BLaER1 (cell line): ENCODE results near the gene C1orf159.
"Not testable (repeated sequence)": the region's sequence is repeated elsewhere in the genome, so short reads cannot be mapped to it uniquely, and the experiment has no call there.

Experiments
- H3K27ac ChIP-seq: shearing (Covaris generic); formaldehyde crosslinking; 2 replicates; pipeline ENCODE4 v1.8.1; 2022
- H3K27me3 ChIP-seq: shearing (Covaris generic); formaldehyde crosslinking; 2 replicates; pipeline ENCODE4 v1.8.1; 2022
- H3K36me3 ChIP-seq: shearing (Covaris generic); formaldehyde crosslinking; 2 replicates; pipeline ENCODE4 v1.8.1; 2022
- H3K4me1 ChIP-seq: shearing (Covaris generic); formaldehyde crosslinking; 2 replicates; pipeline ENCODE4 v1.8.1; 2022
- H3K4me2 ChIP-seq: shearing (Covaris generic); formaldehyde crosslinking; 2 replicates; pipeline ENCODE4 v1.8.1; 2022
- H3K4me3 ChIP-seq: shearing (Covaris generic); formaldehyde crosslinking; 2 replicates; pipeline ENCODE4 v1.8.1; 2022
- H3K9ac ChIP-seq: shearing (Covaris generic); formaldehyde crosslinking; 2 replicates; pipeline ENCODE4 v1.8.1; 2022
- H3K9me3 ChIP-seq: shearing (Covaris generic); formaldehyde crosslinking; 2 replicates; pipeline ENCODE4 v1.8.1; 2022
- H4K20me1 ChIP-seq: shearing (Covaris generic); formaldehyde crosslinking; 2 replicates; pipeline ENCODE4 v1.8.1; 2022
- Cebpa-rat ChIP-seq: shearing (Covaris generic); IDR thresholded peaks from 2 replicates; pipeline ENCODE4 v1.8.1; 2022

C1orf159 gene

GRCh38 chr1:1083416-1084371 is 32.2 kb downstream of the C1orf159 start:
- Histone ChIP-seq H3K27ac (peak overlapping the region; percentile 86), H3K27me3 (peaks cover 2% of the 10 kb centered on the region; the same call in 1 of the 2 replicates), H3K9me3 (no peaks in the 10 kb centered on the region), H4K20me1 (no peaks in the 10 kb centered on the region), H3K36me3 (peaks cover 25% of the 10 kb centered on the region), H3K4me2 (peak overlapping the region; percentile 95), H3K9ac (no peak overlapping the region), H3K4me1 (peaks cover 90% of the 10 kb centered on the region), H3K4me3 (no peak overlapping the region)
- no peak for TF ChIP-seq Cebpa-rat

- peaks cover 5% of the 10 kb centered on the region; the same call in 1 of the 2 replicates for H3K27me3 ChIP-seq
- no peak overlapping the region for H3K4me3 ChIP-seq
- H4K20me1 ChIP-seq = no peaks in the 10 kb centered on the region
- peak overlapping the region; percentile 61; the same call in 1 of the 2 replicates for H3K9ac ChIP-seq
- H3K27ac ChIP-seq = peak overlapping the region; percentile 77
- H3K9me3 ChIP-seq = no peaks in the 10 kb centered on the region
- H3K4me1 ChIP-seq = peaks cover 84% of the 10 kb centered on the region
- H3K36me3 ChIP-seq = peaks cover 25% of the 10 kb centered on the region
- TF ChIP-seq Cebpa-rat = no peak
- peak overlapping the region; percentile 95 for H3K4me2 ChIP-seq
These were observed 33.0 kb downstream of the C1orf159 start for GRCh38 chr1:1082776-1083415.

GRCh38 chr1:1082239-1082775 is 33.6 kb downstream of the C1orf159 start:
- no peak for TF ChIP-seq Cebpa-rat
- no peak overlapping the region for H3K4me3 ChIP-seq
- no peaks in the 10 kb centered on the region for H4K20me1 ChIP-seq
- peak overlapping the region; percentile 77 for H3K27ac ChIP-seq
- H3K4me1 ChIP-seq = peaks cover 78% of the 10 kb centered on the region
- peaks cover 11% of the 10 kb centered on the region; the same call in 1 of the 2 replicates for H3K27me3 ChIP-seq
- peaks cover 25% of the 10 kb centered on the region for H3K36me3 ChIP-seq
- H3K9ac ChIP-seq = peak overlapping the region; percentile 61; the same call in 1 of the 2 replicates
- peak overlapping the region; percentile 95 for H3K4me2 ChIP-seq
- no peaks in the 10 kb centered on the region for H3K9me3 ChIP-seq

GRCh38 chr1:1081311-1082238 is 34.3 kb downstream of the C1orf159 start:
- Histone ChIP-seq H3K4me3 (no peak overlapping the region), H4K20me1 (no peaks in the 10 kb centered on the region), H3K4me2 (peak overlapping the region; percentile 95), H3K27me3 (peaks cover 12% of the 10 kb centered on the region; the same call in 1 of the 2 replicates), H3K36me3 (peaks cover 25% of the 10 kb centered on the region), H3K9ac (peak overlapping the region; percentile 61; the same call in 1 of the 2 replicates), H3K4me1 (peaks cover 71% of the 10 kb centered on the region), H3K9me3 (no peaks in the 10 kb centered on the region), H3K27ac (peak overlapping the region; percentile 77)
- no peak for TF ChIP-seq Cebpa-rat

GRCh38 chr1:1080951-1081310 is 35.0 kb downstream of the C1orf159 start:
- no peaks in the 10 kb centered on the region for H3K9me3 ChIP-seq
- H3K27ac ChIP-seq = no peak overlapping the region
- H4K20me1 ChIP-seq = no peaks in the 10 kb centered on the region
- peaks cover 15% of the 10 kb centered on the region for H3K27me3 ChIP-seq
- no peak for TF ChIP-seq Cebpa-rat
- H3K4me1 ChIP-seq = peaks cover 64% of the 10 kb centered on the region
- no peak overlapping the region for H3K9ac ChIP-seq
- H3K36me3 ChIP-seq = peaks cover 25% of the 10 kb centered on the region
- H3K4me2 ChIP-seq = peak overlapping the region; percentile 95; the same call in 1 of the 2 replicates
- no peak overlapping the region for H3K4me3 ChIP-seq

GRCh38 chr1:1080122-1080757 is 35.6 kb downstream of the C1orf159 start:
- H4K20me1 ChIP-seq = no peaks in the 10 kb centered on the region
- peak overlapping the region; percentile 79 for H3K4me2 ChIP-seq
- no peak overlapping the region for H3K9ac ChIP-seq
- H3K9me3 ChIP-seq = no peaks in the 10 kb centered on the region
- H3K4me3 ChIP-seq = peak overlapping the region; percentile 43; the same call in 1 of the 2 replicates
- peaks cover 58% of the 10 kb centered on the region for H3K4me1 ChIP-seq
- H3K27me3 ChIP-seq = peaks cover 21% of the 10 kb centered on the region
- no peak for TF ChIP-seq Cebpa-rat
- H3K36me3 ChIP-seq = peaks cover 24% of the 10 kb centered on the region
- H3K27ac ChIP-seq = no peak overlapping the region

GRCh38 chr1:1079408-1080121 is 36.3 kb downstream of the C1orf159 start:
- Histone ChIP-seq H3K9me3 (no peaks in the 10 kb centered on the region), H3K36me3 (peaks cover 19% of the 10 kb centered on the region), H3K4me3 (peak overlapping the region; percentile 43; the same call in 1 of the 2 replicates), H3K27me3 (peaks cover 28% of the 10 kb centered on the region), H3K27ac (peak overlapping the region; percentile 57), H3K9ac (peak overlapping the region; percentile 67), H3K4me1 (peaks cover 51% of the 10 kb centered on the region), H3K4me2 (peak overlapping the region; percentile 79), H4K20me1 (no peaks in the 10 kb centered on the region)
- TF ChIP-seq Cebpa-rat = no peak

GRCh38 chr1:1077396-1077795 is 38.5 kb downstream of the C1orf159 start:
- H3K9me3 ChIP-seq, H3K4me2 ChIP-seq, H3K9ac ChIP-seq, H3K27ac ChIP-seq, H3K36me3 ChIP-seq, H3K4me3 ChIP-seq, H4K20me1 ChIP-seq: not testable (repeated sequence)
- H3K4me1 ChIP-seq = peaks cover 30% of the 10 kb centered on the region
- H3K27me3 ChIP-seq = peaks cover 31% of the 10 kb centered on the region
